ENCODE data around the gene CHAF1B.

DNA sequence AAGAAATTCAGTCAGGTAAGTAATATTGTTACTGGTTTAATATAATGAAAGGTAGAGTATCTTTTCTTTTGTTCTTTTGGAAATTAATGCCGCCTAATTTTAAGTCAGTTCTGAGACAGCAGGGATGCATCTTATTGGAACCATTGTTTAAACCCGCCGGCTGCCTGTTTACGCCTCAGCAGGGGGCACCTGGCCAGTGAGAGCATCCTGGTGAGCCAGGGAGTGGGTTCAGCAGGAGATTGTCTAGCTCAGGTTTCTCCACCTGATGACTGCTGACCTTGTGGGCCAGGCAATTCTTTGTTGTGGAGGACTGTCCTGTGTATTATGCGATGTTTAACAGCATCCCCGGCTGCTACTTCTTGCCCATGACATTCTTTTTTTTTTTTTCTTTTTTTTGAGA is 30.2 kb downstream of the CHAF1B start:
- TF ChIP-seq, protein P1, sequence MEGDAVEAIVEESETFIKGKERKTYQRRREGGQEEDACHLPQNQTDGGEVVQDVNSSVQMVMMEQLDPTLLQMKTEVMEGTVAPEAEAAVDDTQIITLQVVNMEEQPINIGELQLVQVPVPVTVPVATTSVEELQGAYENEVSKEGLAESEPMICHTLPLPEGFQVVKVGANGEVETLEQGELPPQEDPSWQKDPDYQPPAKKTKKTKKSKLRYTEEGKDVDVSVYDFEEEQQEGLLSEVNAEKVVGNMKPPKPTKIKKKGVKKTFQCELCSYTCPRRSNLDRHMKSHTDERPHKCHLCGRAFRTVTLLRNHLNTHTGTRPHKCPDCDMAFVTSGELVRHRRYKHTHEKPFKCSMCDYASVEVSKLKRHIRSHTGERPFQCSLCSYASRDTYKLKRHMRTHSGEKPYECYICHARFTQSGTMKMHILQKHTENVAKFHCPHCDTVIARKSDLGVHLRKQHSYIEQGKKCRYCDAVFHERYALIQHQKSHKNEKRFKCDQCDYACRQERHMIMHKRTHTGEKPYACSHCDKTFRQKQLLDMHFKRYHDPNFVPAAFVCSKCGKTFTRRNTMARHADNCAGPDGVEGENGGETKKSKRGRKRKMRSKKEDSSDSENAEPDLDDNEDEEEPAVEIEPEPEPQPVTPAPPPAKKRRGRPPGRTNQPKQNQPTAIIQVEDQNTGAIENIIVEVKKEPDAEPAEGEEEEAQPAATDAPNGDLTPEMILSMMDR (IDR thresholded peaks at IDR 0.05; ENCODE audit: extremely low read depth in 1 of 2, insufficient read depth in 1 of 2, low read depth in 1 of 2, low read length in 2 of 2): no peak
- TF ChIP-seq FOS (IDR thresholded peaks at IDR 0.05; ENCODE audit: borderline replicate concordance, insufficient read depth, low read length) (no peak), POLR2AphosphoS5 (IDR thresholded peaks at IDR 0.05; ENCODE audit: insufficient read depth, low read depth, low read length) (no peak)
